WTC11 (cell line): ENCODE results near the gene UHRF1. TPM values are rescaled to one million over a fixed set of nuclear protein-coding genes. Genes with fewer than 3 reads are reported as not detected.

Experiments
- ATAC-seq: fragments of 200-7000 bp; cut with Tn5 transposase; 2 replicates; pipeline ENCODE4 v1.10.0; 2021; ENCODE audit warnings: mild to moderate bottlenecking, moderate library complexity
- CTCF ChIA-PET: fragments of 300-600 bp; sonication (Branson Sonifier 250); formaldehyde crosslinking; loops from one replicate; lab custom pipeline; 2021; ENCODE audit warnings: antibody characterized with exemption; lab: Charles Lee
- POLR2A ChIA-PET: fragments of 350-600 bp; sonication (Branson Sonifier 250); formaldehyde crosslinking; loops from one replicate; lab custom pipeline; 2021; ENCODE audit warnings: antibody characterized with exemption; lab: Charles Lee
- DNase-seq: peaks from one replicate; pipeline ENCODE4 v3.0.0; 2021; ENCODE audit warnings: low spot score
- H3K27ac Mint-ChIP-seq: 2 replicates; pipeline ENCODE4 v1.8.0; 2021; ENCODE audit warnings: mixed read lengths
- H3K27me3 Mint-ChIP-seq: 2 replicates; pipeline ENCODE4 v1.8.0; 2021; ENCODE audit warnings: low read depth, mild to moderate bottlenecking, moderate library complexity, mixed read lengths
- H3K36me3 Mint-ChIP-seq: 2 replicates; pipeline ENCODE4 v1.8.0; 2021; ENCODE audit warnings: mixed read lengths
- H3K4me1 Mint-ChIP-seq: 2 replicates; pipeline ENCODE4 v1.8.0; 2022; ENCODE audit warnings: mixed read lengths
- H3K4me3 Mint-ChIP-seq: 2 replicates; pipeline ENCODE4 v1.8.0; 2021; ENCODE audit warnings: mild to moderate bottlenecking, moderate library complexity, mixed read lengths
- H3K9me3 Mint-ChIP-seq: 2 replicates; pipeline ENCODE4 v1.8.0; 2021; ENCODE audit warnings: mixed read lengths
- EMX1 ChIP-seq: fragments of 250-450 bp; sonication (Bioruptor Pico); IDR thresholded peaks from 2 replicates; pipeline ENCODE4 v1.8.0; 2021; ENCODE audit warnings: mild to moderate bottlenecking
- ETV6 ChIP-seq: sonication (generic); formaldehyde crosslinking; IDR thresholded peaks from 2 replicates; pipeline ENCODE4 v1.8.1; 2022; ENCODE audit warnings: mild to moderate bottlenecking, missing genetic modification reagents
- FOXJ3 ChIP-seq: sonication (generic); formaldehyde crosslinking; IDR thresholded peaks from 2 replicates; pipeline ENCODE4 v1.9.0; 2021; ENCODE audit warnings: missing genetic modification reagents, mild to moderate bottlenecking, borderline replicate concordance
- KAT7 ChIP-seq: sonication (generic); formaldehyde crosslinking; IDR thresholded peaks from 2 replicates; pipeline ENCODE4 v1.8.1; 2023; ENCODE audit warnings: missing genetic modification reagents, mild to moderate bottlenecking, borderline replicate concordance
- MXD4 ChIP-seq: fragments of 250-450 bp; sonication (Bioruptor Pico); IDR thresholded peaks from 2 replicates; pipeline ENCODE4 v1.8.0; 2021; ENCODE audit warnings: mild to moderate bottlenecking, moderate library complexity, borderline replicate concordance
- NFYB ChIP-seq: sonication (generic); formaldehyde crosslinking; conservative IDR thresholded peaks from 2 replicates; pipeline ENCODE4 v1.8.0; 2022; ENCODE audit warnings: low read depth, missing genetic modification reagents
- NR3C1 ChIP-seq: sonication (generic); formaldehyde crosslinking; conservative IDR thresholded peaks from 2 replicates; pipeline ENCODE4 v1.8.1; 2023; ENCODE audit warnings: low read depth, mild to moderate bottlenecking, missing genetic modification reagents
- SMAD4 ChIP-seq: sonication (generic); formaldehyde crosslinking; IDR thresholded peaks from 2 replicates; pipeline ENCODE4 v1.8.0; 2022; ENCODE audit warnings: mild to moderate bottlenecking, missing genetic modification reagents
- TP53 ChIP-seq: sonication (generic); formaldehyde crosslinking; IDR thresholded peaks from 2 replicates; pipeline ENCODE4 v1.8.1; 2023; ENCODE audit warnings: mild to moderate bottlenecking, missing genetic modification reagents
- ZNF263 ChIP-seq: sonication (generic); formaldehyde crosslinking; IDR thresholded peaks from 2 replicates; pipeline ENCODE4 v1.8.1; 2022; ENCODE audit warnings: low read depth, mild to moderate bottlenecking, moderate library complexity, missing genetic modification reagents
- ZNF396 ChIP-seq: fragments of 250-450 bp; sonication (Bioruptor Pico); IDR thresholded peaks from 2 replicates; pipeline ENCODE4 v1.8.0; 2021; ENCODE audit warnings: mild to moderate bottlenecking, moderate library complexity, borderline replicate concordance
- total RNA-seq: library from RNA; stranded (reverse); gene quantifications from 3 replicates; pipeline ENCODE4 v1.2.3, GENCODE V29; 2021
- TF ChIP-seq, protein P1 (sequence below): sonication (generic); formaldehyde crosslinking; IDR thresholded peaks from 2 replicates; pipeline ENCODE4 v1.8.0; 2023; ENCODE audit warnings: missing genetic modification reagents, mild to moderate bottlenecking, borderline replicate concordance
- TF ChIP-seq, protein P2 (sequence below): fragments of 250-450 bp; sonication (Bioruptor Pico); IDR thresholded peaks from 2 replicates; pipeline ENCODE4 v1.9.0; 2021; ENCODE audit warnings: mild to moderate bottlenecking
- TF ChIP-seq, protein P3 (sequence below): fragments of 200-600 bp; IDR thresholded peaks from 2 replicates; pipeline ENCODE4 v1.8.0; 2022; ENCODE audit warnings: antibody characterized with exemption
- TF ChIP-seq, protein P4 (sequence below): sonication (generic); formaldehyde crosslinking; IDR thresholded peaks from 2 replicates; pipeline ENCODE4 v1.8.1; 2022; ENCODE audit warnings: mild to moderate bottlenecking, moderate library complexity, missing genetic modification reagents
- TF ChIP-seq, protein P5 (sequence below): sonication (generic); formaldehyde crosslinking; conservative IDR thresholded peaks from 2 replicates; pipeline ENCODE4 v1.8.1; 2023; ENCODE audit warnings: mild to moderate bottlenecking, low read depth, missing genetic modification reagents, moderate library complexity
- TF ChIP-seq, protein P6 (sequence below): sonication (generic); formaldehyde crosslinking; IDR thresholded peaks from 2 replicates; pipeline ENCODE4 v1.8.1; 2022; ENCODE audit warnings: missing genetic modification reagents, borderline replicate concordance

The UHRF1 gene
- total RNA-seq, 1 experiment from 2014 or later, result 42.5 TPM

DNA sequence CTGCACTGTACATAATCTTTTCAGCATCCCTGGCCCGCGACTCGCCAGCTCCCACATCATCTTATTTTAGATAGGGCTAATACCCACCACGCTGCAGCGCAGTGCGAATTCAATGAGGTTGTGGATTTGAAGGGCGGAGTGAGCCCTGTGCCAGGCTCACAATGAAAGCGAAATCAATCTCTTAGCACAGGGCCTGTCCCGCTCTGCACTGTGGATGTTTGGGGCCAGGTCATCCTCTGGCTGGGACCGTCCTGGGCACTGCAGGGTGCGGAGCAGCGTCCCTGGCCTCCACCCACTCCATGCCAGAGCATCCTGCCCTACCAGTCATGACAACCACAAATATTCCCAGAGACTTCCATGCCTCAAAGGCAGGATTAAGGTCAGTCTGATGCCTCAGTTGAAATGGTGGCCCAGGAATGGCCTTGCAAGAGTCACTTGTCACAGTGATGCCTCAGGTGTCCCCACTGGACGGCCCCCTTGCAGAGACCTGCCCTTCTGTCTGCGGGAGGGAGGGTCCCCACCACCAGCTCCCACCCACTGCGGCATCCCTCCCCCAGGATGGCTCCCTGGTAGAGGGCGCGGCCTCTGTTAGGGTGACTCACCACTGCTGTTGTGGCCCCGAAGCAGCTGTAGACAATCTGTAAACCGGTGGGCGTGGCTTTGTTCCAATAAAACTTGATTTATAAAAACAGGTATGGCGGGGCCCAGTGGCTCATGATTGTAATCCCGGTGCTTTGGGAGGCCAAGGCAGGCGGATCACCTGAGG lies 5.6 kb downstream of the UHRF1 start:
- ChIA-PET CTCF (interaction anchor here (4.7 kb wide), 1 partner anchor 104 kb away, joined by 55 read pairs; no protein-coding TSS in a partner anchor), POLR2A (interaction anchor here (1.1 kb wide), 1 partner anchor 8 kb away, joined by 4 read pairs; no protein-coding TSS in a partner anchor)
- Mint-ChIP-seq H3K36me3 (peaks cover 8% of the 10 kb centered on the region), H3K4me3 (no peak overlapping the region), H3K27me3 (no peaks in the 10 kb centered on the region), H3K9me3 (no peaks in the 10 kb centered on the region), H3K27ac (no peak overlapping the region), H3K4me1 (peaks cover 17% of the 10 kb centered on the region)
- no peak for DNase-seq
- no peak for ATAC-seq
- TF ChIP-seq MXD4 (CRISPR knock-in tag) (no peak), FOXJ3 (CRISPR knock-in tag) (no peak), EMX1 (CRISPR knock-in tag) (no peak), TP53 (no peak), KAT7 (CRISPR knock-in tag) (no peak), ZNF396 (CRISPR knock-in tag) (no peak), ZNF263 (CRISPR knock-in tag) (no peak), SMAD4 (no peak), ETV6 (no peak), NFYB (no peak), NR3C1 (CRISPR knock-in tag) (no peak)
- TF ChIP-seq, protein P1, sequence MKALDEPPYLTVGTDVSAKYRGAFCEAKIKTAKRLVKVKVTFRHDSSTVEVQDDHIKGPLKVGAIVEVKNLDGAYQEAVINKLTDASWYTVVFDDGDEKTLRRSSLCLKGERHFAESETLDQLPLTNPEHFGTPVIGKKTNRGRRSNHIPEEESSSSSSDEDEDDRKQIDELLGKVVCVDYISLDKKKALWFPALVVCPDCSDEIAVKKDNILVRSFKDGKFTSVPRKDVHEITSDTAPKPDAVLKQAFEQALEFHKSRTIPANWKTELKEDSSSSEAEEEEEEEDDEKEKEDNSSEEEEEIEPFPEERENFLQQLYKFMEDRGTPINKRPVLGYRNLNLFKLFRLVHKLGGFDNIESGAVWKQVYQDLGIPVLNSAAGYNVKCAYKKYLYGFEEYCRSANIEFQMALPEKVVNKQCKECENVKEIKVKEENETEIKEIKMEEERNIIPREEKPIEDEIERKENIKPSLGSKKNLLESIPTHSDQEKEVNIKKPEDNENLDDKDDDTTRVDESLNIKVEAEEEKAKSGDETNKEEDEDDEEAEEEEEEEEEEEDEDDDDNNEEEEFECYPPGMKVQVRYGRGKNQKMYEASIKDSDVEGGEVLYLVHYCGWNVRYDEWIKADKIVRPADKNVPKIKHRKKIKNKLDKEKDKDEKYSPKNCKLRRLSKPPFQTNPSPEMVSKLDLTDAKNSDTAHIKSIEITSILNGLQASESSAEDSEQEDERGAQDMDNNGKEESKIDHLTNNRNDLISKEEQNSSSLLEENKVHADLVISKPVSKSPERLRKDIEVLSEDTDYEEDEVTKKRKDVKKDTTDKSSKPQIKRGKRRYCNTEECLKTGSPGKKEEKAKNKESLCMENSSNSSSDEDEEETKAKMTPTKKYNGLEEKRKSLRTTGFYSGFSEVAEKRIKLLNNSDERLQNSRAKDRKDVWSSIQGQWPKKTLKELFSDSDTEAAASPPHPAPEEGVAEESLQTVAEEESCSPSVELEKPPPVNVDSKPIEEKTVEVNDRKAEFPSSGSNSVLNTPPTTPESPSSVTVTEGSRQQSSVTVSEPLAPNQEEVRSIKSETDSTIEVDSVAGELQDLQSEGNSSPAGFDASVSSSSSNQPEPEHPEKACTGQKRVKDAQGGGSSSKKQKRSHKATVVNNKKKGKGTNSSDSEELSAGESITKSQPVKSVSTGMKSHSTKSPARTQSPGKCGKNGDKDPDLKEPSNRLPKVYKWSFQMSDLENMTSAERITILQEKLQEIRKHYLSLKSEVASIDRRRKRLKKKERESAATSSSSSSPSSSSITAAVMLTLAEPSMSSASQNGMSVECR (CRISPR knock-in tag), result no peak
- TF ChIP-seq, protein P2, sequence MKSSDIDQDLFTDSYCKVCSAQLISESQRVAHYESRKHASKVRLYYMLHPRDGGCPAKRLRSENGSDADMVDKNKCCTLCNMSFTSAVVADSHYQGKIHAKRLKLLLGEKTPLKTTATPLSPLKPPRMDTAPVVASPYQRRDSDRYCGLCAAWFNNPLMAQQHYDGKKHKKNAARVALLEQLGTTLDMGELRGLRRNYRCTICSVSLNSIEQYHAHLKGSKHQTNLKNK (CRISPR knock-in tag), result no peak
- TF ChIP-seq, protein P3, sequence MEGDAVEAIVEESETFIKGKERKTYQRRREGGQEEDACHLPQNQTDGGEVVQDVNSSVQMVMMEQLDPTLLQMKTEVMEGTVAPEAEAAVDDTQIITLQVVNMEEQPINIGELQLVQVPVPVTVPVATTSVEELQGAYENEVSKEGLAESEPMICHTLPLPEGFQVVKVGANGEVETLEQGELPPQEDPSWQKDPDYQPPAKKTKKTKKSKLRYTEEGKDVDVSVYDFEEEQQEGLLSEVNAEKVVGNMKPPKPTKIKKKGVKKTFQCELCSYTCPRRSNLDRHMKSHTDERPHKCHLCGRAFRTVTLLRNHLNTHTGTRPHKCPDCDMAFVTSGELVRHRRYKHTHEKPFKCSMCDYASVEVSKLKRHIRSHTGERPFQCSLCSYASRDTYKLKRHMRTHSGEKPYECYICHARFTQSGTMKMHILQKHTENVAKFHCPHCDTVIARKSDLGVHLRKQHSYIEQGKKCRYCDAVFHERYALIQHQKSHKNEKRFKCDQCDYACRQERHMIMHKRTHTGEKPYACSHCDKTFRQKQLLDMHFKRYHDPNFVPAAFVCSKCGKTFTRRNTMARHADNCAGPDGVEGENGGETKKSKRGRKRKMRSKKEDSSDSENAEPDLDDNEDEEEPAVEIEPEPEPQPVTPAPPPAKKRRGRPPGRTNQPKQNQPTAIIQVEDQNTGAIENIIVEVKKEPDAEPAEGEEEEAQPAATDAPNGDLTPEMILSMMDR, result no peak
- TF ChIP-seq, protein P4, sequence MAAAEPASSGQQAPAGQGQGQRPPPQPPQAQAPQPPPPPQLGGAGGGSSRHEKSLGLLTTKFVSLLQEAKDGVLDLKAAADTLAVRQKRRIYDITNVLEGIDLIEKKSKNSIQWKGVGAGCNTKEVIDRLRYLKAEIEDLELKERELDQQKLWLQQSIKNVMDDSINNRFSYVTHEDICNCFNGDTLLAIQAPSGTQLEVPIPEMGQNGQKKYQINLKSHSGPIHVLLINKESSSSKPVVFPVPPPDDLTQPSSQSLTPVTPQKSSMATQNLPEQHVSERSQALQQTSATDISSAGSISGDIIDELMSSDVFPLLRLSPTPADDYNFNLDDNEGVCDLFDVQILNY (CRISPR knock-in tag), result no peak
- TF ChIP-seq, protein P5, sequence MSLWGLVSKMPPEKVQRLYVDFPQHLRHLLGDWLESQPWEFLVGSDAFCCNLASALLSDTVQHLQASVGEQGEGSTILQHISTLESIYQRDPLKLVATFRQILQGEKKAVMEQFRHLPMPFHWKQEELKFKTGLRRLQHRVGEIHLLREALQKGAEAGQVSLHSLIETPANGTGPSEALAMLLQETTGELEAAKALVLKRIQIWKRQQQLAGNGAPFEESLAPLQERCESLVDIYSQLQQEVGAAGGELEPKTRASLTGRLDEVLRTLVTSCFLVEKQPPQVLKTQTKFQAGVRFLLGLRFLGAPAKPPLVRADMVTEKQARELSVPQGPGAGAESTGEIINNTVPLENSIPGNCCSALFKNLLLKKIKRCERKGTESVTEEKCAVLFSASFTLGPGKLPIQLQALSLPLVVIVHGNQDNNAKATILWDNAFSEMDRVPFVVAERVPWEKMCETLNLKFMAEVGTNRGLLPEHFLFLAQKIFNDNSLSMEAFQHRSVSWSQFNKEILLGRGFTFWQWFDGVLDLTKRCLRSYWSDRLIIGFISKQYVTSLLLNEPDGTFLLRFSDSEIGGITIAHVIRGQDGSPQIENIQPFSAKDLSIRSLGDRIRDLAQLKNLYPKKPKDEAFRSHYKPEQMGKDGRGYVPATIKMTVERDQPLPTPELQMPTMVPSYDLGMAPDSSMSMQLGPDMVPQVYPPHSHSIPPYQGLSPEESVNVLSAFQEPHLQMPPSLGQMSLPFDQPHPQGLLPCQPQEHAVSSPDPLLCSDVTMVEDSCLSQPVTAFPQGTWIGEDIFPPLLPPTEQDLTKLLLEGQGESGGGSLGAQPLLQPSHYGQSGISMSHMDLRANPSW (CRISPR knock-in tag), result no peak
- TF ChIP-seq, protein P6, sequence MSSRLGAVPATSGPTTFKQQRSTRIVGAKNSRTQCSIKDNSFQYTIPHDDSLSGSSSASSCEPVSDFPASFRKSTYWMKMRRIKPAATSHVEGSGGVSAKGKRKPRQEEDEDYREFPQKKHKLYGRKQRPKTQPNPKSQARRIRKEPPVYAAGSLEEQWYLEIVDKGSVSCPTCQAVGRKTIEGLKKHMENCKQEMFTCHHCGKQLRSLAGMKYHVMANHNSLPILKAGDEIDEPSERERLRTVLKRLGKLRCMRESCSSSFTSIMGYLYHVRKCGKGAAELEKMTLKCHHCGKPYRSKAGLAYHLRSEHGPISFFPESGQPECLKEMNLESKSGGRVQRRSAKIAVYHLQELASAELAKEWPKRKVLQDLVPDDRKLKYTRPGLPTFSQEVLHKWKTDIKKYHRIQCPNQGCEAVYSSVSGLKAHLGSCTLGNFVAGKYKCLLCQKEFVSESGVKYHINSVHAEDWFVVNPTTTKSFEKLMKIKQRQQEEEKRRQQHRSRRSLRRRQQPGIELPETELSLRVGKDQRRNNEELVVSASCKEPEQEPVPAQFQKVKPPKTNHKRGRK (CRISPR knock-in tag), result no peak
- TF ChIP-seq, all 79 proteins: peak for 0
